ENCODE measurements around the gene AQR.
A peak's percentile ranks its signal among the peaks of the same experiment; 100 is the strongest.
"Not testable (repeated sequence)": the region's sequence is repeated elsewhere in the genome, so short reads cannot be mapped to it uniquely, and the experiment has no call there.

AQR gene

DNA sequence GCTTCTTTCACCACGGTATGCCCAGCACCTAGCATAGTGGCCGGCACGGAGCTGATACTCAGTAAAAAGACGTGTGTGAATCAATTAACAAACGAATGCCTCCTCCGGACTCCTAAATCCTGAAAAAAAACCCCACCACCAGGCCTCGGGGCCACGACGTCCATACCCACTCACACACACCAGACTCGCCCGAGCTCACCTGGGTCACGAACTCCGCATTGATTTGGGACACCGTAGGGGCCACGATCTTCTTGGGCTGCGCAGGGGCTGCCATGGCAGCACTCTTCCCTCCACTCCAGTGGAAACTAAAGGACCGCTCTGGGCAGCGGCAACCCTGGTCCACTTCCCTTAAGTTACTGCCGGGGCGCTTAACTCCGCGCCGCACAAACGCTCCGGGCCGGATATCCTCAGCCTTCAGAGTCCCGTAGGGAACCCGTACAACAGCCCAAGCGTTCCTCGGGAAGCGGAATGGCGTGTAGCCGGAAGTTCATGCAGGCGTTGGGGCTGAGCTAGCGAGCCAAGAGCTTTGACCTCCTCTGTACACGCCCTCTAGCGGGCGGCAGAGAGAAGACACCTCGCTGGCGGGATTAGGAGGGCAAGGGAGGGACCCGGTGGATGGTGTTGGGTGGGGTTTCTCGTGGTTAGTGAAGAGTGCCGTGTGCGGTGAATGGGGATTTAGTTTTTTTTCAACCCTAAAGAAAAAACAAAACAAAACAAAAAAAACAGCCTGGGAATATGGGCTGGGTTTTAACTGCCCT is at the start of gene AQR:
Gene AQR (minus strand): TSS at position 403 of the 758 bp plus-strand sequence. CDS start 129 bp downstream, at position 274.
- peak; percentile 94 for DNase-seq (ENCODE audit: low spot score)

DNA sequence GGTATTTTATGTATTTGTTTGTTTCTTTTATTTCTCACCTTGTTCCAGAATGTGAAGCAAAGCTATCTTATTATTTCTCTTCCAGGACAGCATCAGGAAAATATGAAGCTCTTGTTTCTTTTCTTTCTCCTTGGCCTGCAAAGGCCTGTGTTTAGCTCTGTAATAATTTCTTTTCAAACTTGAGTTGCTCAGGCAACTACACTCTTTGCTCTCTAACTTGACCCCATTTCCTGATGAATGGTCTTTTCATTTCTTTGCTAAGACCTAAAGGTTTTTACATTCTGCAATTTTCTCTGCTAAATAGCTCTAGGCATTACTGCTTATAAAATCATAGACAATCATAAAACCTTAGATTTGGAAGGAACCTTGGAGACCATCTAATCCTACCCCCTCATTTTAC is 44.7 kb upstream of the AQR start:
- no peak for DNase-seq (ENCODE audit: low spot score)

DNA sequence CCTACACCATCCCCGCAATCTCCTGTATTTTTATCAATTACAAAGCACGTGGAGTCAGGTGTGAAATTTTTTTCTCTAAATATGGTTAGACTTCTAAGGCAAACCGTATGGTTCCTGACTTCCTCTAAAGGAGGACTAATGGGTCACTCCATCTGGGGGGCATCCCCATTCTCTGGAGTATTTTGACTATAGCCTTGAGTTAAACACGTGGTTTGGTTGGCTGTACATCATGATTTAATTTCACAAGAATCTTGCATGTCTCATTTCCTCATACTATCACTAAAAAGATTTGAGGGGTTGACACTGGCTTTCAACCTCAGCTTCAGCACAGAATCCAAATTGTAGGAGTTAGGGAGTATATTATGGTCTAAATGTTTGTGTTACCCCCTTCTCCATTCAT is 43.8 kb upstream of the AQR start:
- DNase-seq (ENCODE audit: low spot score), result no peak

DNA sequence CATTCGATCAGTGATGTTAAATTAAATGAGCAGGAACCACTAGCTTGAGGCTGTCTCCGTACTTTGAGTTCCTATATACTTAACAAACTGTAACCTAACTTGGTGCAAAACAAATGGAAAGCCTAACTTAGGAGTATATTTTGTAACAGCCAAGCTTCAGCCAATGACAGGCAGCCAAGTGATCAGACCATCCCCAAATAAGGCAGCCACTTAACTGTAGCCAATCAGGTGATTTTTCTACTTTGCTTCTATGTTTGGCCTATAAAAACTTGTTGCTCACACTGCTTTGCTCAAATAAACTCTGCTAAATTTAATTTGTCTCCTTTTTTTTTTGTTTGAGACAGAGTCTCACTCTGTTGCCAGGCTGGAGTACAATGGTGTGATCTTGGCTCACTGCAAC is 37.9 kb upstream of the AQR start:
- DNase-seq (ENCODE audit: low spot score), result no peak

DNA sequence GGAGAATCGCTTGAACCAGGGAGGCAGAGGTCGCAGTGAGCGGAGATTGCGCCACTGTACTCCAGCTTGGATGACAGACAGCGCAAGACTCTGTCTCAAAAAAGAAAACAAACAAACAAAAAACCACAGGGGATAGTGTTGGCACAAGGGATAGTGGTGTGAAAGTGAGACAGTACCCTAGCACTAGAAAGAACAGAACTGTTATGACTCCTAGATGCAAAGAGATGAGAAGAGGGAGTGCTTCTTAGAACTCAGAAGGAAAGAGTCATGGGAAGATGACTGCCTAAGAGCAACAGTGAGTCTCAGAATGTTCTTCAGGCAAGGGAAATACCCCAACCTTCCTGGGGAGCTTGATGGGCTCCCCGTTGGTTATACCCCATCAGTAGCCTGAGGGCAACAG is 36.4 kb upstream of the AQR start:
- DNase-seq (ENCODE audit: low spot score), result no peak

DNA sequence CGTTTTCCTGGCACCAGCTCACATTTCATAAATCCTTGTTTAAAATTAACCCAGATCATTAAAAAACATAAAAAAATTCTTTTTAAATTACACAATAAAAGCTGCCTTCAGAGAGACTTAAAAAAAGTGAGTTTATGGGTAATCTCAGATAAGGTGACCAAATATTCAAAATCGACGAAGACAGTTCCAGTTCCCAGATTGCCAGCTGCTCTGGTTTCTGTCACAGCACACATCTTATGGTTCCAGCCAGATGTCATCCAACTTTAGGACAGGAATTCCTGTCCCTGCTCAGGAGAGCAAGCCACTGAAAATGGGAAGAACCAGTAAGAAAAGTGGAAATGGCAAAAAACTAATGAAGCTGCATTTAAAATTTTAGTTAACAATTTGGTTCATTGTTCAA is 34.4 kb upstream of the AQR start:
- DNase-seq (ENCODE audit: low spot score), result no peak

DNA sequence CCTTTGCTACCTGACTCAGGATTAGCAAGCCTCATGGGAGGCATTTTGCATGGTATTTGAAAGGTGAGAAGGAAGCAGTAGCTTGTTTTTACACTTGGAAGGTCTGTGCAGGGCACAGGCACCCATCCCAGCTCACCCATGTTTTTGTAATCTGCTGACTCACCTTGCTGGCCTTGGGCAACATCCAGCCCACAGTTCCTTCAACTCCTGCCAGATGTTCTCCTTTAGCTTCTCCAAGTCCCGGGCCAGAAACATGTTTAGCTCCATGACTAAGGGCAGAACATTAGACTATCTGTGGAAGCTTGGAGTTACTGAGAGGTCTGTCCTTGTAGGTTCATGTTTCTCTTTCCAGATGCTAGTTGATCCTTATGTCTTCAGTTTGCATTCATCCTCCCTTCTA is 31.0 kb upstream of the AQR start:
- DNase-seq (ENCODE audit: low spot score), result no peak

DNA sequence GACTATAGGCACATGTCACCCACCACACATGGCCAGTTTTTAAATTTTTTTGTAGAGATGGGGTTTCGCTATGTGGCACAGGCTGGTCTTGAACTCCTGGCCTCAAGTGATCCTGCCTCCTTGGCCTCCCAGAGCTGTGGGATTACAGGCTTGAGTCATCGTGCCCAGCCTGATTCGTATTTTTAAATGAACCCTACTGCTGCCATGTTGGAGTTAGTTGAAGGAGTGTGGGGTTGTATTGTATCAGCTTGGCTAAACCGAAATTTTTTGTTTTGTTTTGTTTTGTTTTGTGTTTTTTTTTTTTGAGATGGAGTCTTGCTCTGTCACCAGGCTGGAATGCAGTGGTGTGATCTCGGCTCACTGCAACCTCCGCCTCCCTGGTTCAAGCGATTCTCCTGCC is 30.4 kb upstream of the AQR start:
- DNase-seq (ENCODE audit: low spot score), result no peak

DNA sequence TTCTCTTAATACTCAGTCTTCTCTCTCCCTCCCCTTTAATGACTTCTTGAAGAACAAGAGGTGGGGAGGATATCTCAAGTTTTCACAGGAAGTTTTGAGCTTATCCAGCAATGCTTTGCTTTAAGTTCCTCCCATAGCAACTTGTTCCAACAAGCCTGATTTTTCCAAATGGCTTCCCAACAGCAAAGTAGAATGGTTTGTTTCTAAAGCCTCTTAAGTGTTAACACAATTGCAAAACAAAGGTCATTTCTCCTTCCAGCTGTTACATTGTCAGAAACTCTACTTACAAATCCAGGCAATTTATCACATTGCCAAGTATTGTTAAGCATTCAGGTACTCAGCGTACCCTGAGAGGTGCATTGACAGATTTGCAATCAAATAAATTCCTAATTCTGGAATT is 25.4 kb upstream of the AQR start:
- no peak for DNase-seq (ENCODE audit: low spot score)

DNA sequence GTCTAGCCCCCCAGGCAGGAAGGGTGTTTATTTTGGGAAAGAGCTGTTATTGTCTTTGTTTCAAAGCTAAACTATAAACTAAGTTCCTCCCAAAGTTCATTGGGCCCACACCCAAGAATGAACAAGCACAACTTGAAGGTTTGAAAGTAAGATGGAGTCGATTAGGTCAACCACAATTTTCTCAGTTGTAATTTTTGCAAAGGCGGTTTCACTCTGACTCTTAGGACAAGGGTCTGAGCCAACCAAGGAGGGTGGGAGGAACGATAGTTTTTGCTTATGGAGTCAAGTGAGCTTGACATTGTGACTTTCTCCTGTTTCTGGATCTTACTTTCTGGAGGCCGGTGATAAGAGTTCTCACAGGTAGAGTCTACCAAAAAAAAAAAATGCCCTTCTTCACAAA is 24.3 kb upstream of the AQR start:
- no peak for DNase-seq (ENCODE audit: low spot score)

DNA sequence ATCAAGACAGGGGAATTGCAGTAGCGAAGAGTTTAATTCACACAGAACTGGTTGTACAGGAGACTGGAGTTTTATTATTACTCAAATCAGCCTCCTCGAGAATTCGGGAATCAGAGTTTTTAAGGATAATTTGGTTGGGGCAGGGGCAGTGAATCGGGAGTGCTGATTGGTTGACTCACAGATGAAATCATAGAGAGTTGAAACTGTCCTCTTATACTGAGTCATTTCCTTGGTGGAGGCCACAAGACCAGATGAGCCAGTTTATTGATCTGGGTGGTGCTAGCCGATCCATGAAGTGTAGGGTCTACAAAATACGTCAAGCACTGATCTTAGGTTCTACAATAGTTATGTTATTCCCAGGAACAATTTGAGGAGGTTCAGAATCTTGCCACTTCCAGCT is 23.9 kb upstream of the AQR start:
- no peak for DNase-seq (ENCODE audit: low spot score)

DNA sequence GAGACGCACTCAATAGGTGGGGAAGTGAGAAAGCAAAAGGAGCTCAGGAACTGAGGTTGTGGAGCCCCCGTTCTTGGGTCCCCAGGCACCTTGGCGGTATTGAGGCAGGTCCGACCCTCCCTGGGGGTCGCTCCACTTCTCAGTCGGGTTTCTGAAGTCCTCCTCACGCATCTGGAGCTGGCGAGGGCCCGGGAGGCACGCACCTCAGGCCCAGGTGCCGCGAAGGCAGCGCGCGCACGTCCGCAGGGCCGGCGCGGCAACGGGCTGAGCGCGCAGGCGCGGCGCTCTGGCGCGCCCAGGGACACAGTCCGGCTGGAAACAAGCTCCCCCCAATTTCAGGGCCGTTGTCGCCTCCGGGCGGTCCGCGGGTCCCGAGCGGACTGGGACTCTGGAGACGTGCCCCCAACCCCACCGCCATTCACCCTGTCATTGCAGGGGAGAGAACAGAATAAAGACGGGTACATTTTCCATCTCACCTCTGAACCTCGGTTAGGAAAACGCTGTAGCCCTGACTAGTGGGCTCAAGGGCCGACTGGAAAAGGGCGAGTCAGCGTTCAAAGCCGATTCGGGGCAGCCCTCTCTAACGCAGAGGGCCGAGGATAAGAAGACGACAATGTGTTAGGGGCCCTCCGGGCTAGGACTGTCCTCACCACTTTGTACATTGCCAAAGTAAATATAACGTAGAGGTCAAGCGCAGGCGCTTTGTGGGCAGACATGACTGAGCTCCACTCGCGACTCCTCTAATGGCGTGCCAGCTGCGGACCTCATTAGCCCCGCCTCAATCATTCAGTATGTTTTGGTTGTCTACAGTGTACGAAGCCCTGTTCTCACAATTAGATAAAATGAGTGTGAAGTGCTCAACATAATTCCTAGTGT is 18.7 kb upstream of the AQR start, which contains the start of gene ZNF770:
Gene ZNF770 (minus strand): TSS at position 261 of the 876 bp plus-strand sequence. CDS start 4,853 bp downstream, outside the sequence.
- peak; percentile 88 for DNase-seq (ENCODE audit: low spot score)

DNA sequence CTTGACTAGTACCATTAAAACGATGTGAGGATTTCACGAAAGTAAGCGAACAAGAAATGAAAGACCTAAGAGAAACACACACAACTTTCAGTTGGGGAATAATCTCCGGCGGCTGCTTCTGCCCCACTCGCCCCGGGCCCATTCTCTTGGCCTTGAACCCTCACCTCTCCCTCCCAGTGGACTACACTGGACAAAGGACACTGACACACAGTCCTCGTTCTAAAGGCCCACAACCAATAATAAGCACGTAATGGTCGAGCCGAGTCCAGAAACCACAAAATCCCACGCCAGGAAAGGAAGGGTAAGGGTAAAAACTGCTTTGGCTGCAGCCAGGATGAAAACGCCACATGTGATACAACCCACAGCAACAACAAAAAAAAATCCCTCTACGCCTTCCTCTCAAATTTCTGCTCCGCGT is 18.1 kb upstream of the AQR start:
- DNase-seq (ENCODE audit: low spot score), result no peak

DNA sequence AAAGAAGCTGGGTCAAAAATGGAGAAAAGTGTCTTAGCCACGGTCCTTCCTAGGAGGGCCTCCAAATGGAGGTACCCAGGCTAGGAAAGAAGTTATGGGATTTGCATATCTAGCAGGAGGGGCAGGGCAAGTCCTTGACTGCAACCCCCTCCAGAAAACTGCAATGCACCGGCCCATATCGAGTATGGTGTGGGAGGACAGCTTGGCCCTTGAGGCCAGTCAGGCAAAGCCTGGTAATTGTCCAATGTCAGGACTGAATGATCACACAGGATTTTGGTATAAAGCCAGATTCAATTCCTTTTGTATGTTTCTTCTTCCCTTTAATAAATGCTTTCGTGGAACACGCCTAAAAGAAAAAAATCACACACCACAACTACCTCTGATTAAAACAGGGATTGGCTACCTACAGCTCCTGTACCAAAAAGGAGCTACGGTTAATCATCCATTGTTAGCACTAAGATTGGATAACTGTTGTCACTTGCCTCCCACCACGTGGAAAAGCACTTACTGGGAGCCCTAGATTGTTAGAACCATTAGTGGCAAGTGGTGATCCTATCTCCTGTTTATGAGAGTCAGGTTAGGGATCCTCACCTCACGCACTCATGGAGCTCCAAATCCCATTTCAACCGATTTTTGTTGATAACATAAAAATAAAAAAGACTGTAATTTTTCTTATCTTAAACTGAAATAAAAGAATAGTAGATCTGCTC is 17.4 kb upstream of the AQR start:
- DNase-seq (ENCODE audit: low spot score), result no peak

DNA sequence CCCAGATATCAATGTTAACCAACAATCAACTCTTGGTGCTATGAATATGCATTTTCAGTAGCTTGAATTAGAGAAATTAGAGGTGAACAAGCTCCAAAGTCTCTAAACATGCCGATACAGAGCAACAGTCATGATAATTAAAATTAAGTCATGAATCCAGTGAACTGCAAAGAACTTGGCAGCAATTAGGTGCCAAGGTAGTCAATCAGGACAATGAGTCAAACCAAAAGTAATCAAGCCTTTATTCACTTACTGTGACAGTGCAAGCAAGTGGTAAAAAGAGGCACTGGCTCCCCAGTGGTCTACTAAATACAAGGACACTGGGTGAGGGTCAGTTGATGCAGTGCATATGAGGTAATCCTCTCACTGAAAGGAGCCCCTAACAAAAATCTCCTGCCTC is 16.8 kb upstream of the AQR start:
- DNase-seq (ENCODE audit: low spot score), result no peak

DNA sequence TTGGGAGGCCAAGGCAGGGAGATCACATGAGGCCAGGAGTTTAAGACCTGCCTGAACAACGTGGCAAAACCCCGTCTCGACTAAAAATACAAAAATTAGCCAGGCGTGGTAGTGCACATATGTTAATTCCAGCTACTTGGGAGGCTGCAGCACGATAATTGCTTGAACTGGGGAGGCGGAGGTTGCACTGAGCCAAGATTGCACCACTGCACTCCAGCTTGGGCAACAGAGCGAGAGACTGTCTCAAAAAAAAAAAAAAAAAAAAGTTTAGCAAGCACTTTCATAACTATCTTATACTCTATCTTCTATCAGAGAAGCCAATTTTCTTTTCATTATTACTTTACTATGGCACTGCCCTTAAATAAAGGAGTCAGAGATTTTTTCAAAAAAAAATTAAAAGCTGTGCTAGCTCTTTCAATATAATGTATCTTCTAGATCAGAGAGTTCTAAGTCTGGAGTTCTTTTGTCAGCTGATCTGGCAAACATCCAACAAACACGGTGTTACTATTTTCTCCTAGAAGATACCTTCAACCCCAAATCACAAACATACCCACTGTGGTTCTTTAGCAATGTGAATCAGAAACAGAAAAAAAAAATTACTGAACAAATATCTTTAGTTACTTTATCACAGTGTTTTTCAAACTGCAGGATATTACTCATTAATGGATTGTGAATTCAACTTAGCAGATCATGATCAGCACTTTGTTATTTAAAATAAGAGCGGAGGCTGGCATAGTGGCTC is 15.5 kb upstream of the AQR start:
- DNase-seq (ENCODE audit: low spot score), result no peak

DNA sequence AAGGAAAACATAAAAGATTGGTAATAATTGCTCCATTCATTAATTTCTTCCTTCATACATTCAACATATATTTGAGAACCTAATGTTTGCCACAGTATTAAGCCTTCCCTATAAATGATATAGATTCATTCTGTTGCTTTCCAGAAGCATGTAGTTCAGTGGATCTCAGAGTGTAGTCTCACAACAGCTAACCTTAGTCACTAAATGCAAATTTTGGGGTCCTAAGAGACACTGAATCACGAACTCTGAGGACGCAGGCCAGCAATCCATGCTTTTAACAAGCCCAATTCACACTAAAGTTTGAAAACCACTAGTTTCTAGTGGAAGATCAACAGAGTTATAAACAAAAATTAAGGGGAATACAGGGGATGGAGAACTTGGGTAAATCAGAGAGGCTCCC is 7.2 kb upstream of the AQR start:
- no peak for DNase-seq (ENCODE audit: low spot score)

DNA sequence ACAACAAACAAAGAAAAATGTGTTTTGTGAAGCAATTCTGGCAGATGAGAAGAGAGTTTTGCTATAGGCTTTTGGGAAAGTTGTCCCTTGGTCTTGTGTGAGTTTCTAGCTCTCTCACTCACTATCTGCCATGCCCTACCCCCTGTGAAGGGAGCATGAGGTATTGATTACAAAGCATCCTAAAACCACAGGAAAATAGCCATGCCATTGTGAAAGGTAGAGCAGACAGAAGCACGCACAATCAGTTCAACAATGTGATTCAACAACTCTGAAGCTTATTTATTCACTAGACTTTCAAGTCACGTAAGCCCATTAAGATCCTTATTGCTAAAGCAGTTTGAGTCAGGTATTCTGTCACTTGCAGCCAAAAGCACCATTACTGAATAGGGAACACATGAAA is 6.5 kb upstream of the AQR start:
- DNase-seq (ENCODE audit: low spot score), result no peak

DNA sequence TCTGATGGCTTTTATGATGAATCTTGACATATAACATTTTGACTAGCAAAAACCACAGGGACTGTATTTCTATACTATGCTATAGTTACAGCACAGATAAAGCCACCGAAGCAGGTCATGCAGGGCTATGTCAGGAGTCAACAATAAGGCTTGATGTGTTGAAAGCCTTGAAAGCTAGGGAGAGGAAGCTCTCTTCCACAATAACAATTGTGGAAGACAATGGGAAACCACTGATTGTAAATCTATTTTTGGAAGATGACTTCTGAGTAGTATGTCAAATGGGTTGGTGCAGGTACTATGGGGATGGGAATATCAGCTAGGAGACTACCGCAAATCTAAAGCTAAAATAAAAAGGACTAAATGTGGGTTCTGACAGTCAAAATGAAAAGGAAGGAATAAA is 4.0 kb upstream of the AQR start:
- no peak for DNase-seq (ENCODE audit: low spot score)

DNA sequence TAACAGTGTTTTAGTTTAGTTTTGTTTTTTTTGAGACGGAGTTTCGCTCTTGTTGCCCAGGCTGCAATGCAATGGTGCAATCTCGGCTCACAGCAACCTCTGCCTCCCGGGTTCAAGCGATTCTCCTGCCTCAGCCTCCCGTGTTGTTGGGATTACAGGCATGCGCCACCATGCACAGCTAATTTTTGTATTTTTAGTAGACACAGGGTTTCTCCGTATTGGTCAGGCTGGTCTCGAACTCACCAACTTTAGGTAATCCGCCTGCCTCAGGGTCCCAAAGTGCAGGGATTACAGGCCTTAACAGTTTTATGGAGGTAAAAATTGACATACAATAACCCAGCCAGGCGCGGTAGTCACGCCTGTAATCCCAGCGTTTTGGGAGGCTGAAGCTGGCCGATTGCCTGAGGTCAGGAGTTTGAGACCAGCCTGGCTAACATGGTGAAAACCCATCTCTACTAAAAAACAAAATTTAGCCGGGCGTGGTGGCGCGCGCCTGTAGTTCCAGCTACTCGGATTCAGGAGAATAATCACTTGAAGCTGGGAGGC is 629 bp upstream of the AQR start:
- not testable (repeated sequence) for DNase-seq (ENCODE audit: low spot score)

DNA sequence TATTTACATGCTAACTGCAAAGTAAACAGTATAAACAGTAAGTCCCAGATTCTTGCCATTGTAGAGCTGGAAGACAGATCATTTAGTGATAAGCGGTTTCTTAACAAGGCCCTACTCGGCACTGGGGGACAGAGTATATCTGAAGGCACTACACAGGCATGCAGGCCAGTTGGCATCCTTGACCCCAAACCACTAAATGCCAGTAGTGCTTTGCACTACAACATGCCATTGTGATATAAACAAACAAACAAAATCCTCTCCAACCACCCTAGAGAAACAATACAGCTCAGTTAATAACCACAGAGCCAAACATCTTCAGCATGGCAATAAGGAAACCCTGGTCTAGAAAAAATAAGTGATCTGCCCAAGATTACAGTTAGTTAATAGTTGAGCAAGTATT is 5.3 kb downstream of the AQR start:
- DNase-seq (ENCODE audit: low spot score), result no peak

DNA sequence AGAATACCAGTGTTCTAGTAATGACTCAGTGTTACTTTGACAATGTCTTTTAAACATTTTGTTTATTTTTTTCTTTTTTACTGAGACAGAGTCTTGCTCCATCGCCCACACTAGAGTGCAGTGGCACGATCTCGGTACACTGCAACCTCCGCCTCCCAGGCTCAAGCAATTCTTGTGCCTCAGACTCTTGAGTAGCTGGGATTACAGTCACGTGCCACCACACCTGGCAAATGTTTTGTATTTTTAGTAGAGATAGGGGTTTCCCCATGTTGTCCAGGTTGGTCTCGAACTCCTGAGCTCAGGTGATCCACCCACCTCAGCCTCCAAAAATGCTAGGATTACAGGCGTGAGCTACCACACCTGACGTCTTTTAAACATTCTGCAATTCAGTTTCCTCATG is 15.7 kb downstream of the AQR start:
- DNase-seq (ENCODE audit: low spot score), result no peak
